Measurements from ENCODE around the gene KDM5B.
"Not testable (repeated sequence)": the region's sequence is repeated elsewhere in the genome, so short reads cannot be mapped to it uniquely, and the experiment has no call there.

Gene KDM5B

GRCh38 chr1:202756391-202756790 lies 51.8 kb downstream of the KDM5B start:
- FAIRE-seq = no peak
- no peak for TF ChIP-seq CTCF (IDR thresholded peaks at IDR 0.05; ENCODE audit: insufficient read depth, missing control alignments)

GRCh38 chr1:202754293-202754692 lies 53.9 kb downstream of the KDM5B start:
- DNase-seq (ENCODE audit: insufficient read length, low spot score) = no peak
- no peak for FAIRE-seq
- TF ChIP-seq CTCF (IDR thresholded peaks at IDR 0.05; ENCODE audit: insufficient read depth, missing control alignments) = no peak

More at GRCh38 chr1:202756391-202756790, 51.8 kb downstream of the KDM5B start:
- DNase-seq (ENCODE audit: insufficient read length, low spot score) = no peak

GRCh38 chr1:202752774-202753173 lies 55.4 kb downstream of the KDM5B start:
- DNase-seq (ENCODE audit: insufficient read length, low spot score) (no peak), FAIRE-seq (no peak)
- no peak for TF ChIP-seq CTCF (IDR thresholded peaks at IDR 0.05; ENCODE audit: insufficient read depth, missing control alignments)

GRCh38 chr1:202750761-202751160 lies 57.5 kb downstream of the KDM5B start:
- DNase-seq (ENCODE audit: insufficient read length, low spot score) (no peak), FAIRE-seq (no peak)

GRCh38 chr1:202750024-202750423 lies 58.2 kb downstream of the KDM5B start:
- FAIRE-seq = no peak
- DNase-seq (ENCODE audit: insufficient read length, low spot score) = no peak
- no peak for TF ChIP-seq CTCF (IDR thresholded peaks at IDR 0.05; ENCODE audit: insufficient read depth, missing control alignments)

More at GRCh38 chr1:202750761-202751160, 57.5 kb downstream of the KDM5B start:
- peak; percentile 18 for TF ChIP-seq CTCF (IDR thresholded peaks at IDR 0.05; ENCODE audit: insufficient read depth, missing control alignments)

- peak; percentile 63 for FAIRE-seq
- no peak for DNase-seq (ENCODE audit: insufficient read length, low spot score)
- no peak for TF ChIP-seq CTCF (IDR thresholded peaks at IDR 0.05; ENCODE audit: insufficient read depth, missing control alignments)
These were observed 62.8 kb downstream of the KDM5B start for GRCh38 chr1:202745323-202745888.

GRCh38 chr1:202744770-202745169 lies 63.5 kb downstream of the KDM5B start:
- not testable (repeated sequence) for DNase-seq (ENCODE audit: insufficient read length, low spot score)
- peak; percentile 72 for FAIRE-seq

GRCh38 chr1:202742496-202742895 lies 65.7 kb downstream of the KDM5B start:
- no peak for TF ChIP-seq CTCF (IDR thresholded peaks at IDR 0.05; ENCODE audit: insufficient read depth, missing control alignments)
- DNase-seq (ENCODE audit: insufficient read length, low spot score) = no peak
- FAIRE-seq = no peak
